Activated CD4-positive, alpha-beta memory T cell treated with anti-CD3 and anti-CD28 coated beads for 36 hours (primary cell): ENCODE measurements around the gene OR5H15. TPM values are rescaled to one million over a fixed set of nuclear protein-coding genes. Genes with fewer than 3 reads are reported as not detected.
"Not testable (repeated sequence)": the region's sequence is repeated elsewhere in the genome, so short reads cannot be mapped to it uniquely, and the experiment has no call there.

ENCODE experiments used
- CTCF ChIA-PET: fragments of 350-600 bp; sonication (Branson Sonifier 250); formaldehyde crosslinking; loops from one replicate; lab custom pipeline; 2021; ENCODE audit warnings: antibody characterized with exemption, inconsistent platforms; lab: Charles Lee
- POLR2A ChIA-PET: fragments of 350-600 bp; sonication (Branson Sonifier 250); formaldehyde crosslinking; loops from one replicate; lab custom pipeline; 2021; ENCODE audit warnings: antibody characterized with exemption; lab: Charles Lee
- DNase-seq: peaks from one replicate; pipeline ENCODE4 v3.0.0-alpha.2; 2020
- H3K27ac Mint-ChIP-seq: one replicate; pipeline ENCODE4 v1.8.0; 2021; ENCODE audit warnings: mixed read lengths
- H3K27me3 Mint-ChIP-seq: one replicate; pipeline ENCODE4 v1.8.0; 2021; ENCODE audit warnings: mixed read lengths
- H3K36me3 Mint-ChIP-seq: one replicate; pipeline ENCODE4 v1.8.0; 2021; ENCODE audit warnings: mixed read lengths
- H3K4me1 Mint-ChIP-seq: one replicate; pipeline ENCODE4 v1.8.0; 2021; ENCODE audit warnings: low read depth, mixed read lengths
- H3K4me3 Mint-ChIP-seq: one replicate; pipeline ENCODE4 v1.8.0; 2021; ENCODE audit warnings: mild to moderate bottlenecking, mixed read lengths
- H3K9me3 Mint-ChIP-seq: one replicate; pipeline ENCODE4 v1.8.0; 2021; ENCODE audit warnings: mixed read lengths
- intact Hi-C: fragments of 100-400 bp; cut with micrococcal nuclease; formaldehyde crosslinking; loops from one replicate; pipeline ENCODE4 v1.15.1; 2023
- total RNA-seq, 2 experiments: library from RNA; stranded (reverse); gene quantifications; one replicate each; pipeline ENCODE4 v1.2.3, GENCODE V29; 2021

OR5H15 gene
- total RNA-seq = not detected

DNA sequence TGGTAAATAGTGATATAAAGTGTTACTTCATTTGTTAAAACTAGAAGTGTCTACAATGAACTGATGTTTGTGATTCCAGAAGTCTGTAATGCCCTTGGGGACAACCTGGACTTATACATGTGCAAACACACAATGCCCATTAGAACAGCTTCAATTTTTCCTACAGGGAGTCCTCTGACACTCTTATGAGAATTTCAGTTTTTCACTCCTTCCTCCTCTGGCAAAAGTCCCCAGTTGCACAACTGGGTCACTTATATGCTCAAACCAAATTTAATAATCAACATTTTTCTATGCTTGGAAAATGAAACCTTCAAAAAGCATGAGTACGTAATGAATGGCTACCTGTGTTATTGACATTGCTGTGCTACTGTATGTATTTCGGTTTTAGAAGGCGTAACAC lies at the start of gene OR5H15:
TSS of gene OR5H15 (plus strand) at position 301 of the 400 bp plus-strand sequence. CDS start 2,004 bp downstream, outside the sequence.
- Mint-ChIP-seq H3K36me3 (no peaks in the 10 kb centered on the region), H3K9me3 (no peaks in the 10 kb centered on the region), H3K27ac (no peak within 1 kb of the TSS), H3K4me3 (no peak within 1 kb of the TSS), H3K27me3 (peaks cover 1% of the 10 kb centered on the region), H3K4me1 (no peaks in the 10 kb centered on the region)
- ChIA-PET POLR2A (no interaction called here), CTCF (no interaction called here)
- intact Hi-C loops = no loop called here
- no peak for DNase-seq

DNA sequence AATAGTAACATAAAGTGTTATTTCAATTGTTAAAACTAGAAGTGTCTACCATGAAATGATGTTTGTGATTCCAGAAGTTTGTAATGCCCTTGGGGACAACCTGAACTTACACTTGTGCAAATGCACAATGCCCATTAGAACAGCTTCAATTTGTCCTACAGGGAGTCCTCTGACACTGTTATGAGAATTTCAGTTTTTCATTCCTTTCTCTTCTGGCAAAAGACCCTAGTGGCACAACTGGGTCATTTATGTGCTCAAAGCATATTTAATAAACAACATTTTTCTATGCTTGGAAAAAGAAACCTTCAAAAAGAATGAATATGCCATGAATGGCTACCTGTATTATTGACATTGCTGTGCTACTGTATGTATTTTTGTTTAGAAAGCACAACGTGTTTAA lies 36.1 kb upstream of the OR5H15 start, which contains the start of gene OR5H1:
TSS of gene OR5H1 (plus strand) at position 301 of the 400 bp plus-strand sequence. CDS start 1,977 bp downstream, outside the sequence.
- no peaks in the 10 kb centered on the region for H3K27me3 Mint-ChIP-seq
- intact Hi-C loops = no loop called here
- H3K36me3 Mint-ChIP-seq = no peaks in the 10 kb centered on the region
- no peaks in the 10 kb centered on the region for H3K9me3 Mint-ChIP-seq
- no peak within 1 kb of the TSS for H3K27ac Mint-ChIP-seq
- DNase-seq = no peak
- POLR2A ChIA-PET = no interaction called here
- CTCF ChIA-PET = no interaction called here
- no peak within 1 kb of the TSS for H3K4me3 Mint-ChIP-seq
- H3K4me1 Mint-ChIP-seq = no peaks in the 10 kb centered on the region

DNA sequence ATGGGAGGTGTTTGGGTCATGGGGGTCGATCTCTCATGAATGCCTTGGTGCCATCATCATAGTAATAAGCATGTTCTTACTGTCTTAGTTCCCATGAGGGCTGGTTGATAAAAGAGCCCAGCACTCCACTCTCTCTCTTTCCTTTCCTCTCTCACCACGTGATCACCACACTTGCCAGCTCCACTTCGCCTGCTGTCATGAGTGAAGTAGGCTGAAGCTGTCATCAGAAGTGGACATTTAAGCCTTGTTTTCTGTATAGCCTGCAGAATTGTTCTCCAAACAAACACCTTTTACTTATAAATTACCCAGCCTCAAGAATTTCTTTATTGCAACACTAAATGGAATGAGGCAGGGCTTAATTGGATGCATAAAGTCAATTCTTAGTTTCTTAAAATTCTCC lies 29.9 kb upstream of the OR5H15 start:
- no peak for DNase-seq
- H3K27me3 Mint-ChIP-seq = peaks cover 1% of the 10 kb centered on the region
- H3K36me3 Mint-ChIP-seq = no peaks in the 10 kb centered on the region
- H3K4me3 Mint-ChIP-seq = no peak overlapping the region
- CTCF ChIA-PET = no interaction called here
- intact Hi-C loops = no loop called here
- POLR2A ChIA-PET = no interaction called here
- H3K27ac Mint-ChIP-seq = no peak overlapping the region
- H3K4me1 Mint-ChIP-seq = no peaks in the 10 kb centered on the region
- H3K9me3 Mint-ChIP-seq = no peaks in the 10 kb centered on the region

DNA sequence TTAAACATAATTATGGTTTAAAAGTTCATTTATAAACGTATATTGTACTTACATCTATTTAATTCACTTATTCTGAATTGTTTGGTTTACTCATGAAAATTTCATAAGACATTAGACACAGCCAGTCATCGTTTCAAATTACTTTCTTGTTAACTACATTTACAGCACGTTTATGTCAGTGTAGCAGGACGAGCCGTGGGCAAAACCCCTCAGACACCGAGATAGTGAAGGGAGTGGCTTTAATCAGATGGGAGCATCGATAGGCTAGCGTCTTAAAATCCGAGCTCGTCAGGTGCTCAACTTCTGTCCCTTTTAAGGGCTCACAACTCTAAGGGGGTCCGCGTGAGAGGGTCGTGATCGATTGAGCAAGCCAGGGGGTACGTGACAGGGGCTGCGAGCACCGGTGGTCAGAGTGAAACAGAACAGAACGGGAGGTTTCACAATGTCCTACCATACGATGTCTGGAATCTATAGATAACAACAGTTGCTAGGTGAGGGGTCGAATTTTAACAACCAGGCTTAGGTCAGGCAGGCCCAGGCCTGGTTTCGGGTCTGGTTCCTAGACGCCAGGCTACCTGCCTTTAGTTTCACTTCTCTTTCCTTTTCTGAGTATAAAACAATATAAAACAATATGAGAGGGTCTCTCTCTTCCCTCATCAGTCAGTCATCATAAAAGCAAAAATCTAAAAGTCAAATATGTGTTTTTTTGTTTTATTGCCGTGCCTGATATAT lies 28.5 kb upstream of the OR5H15 start:
- H3K4me1 Mint-ChIP-seq, H3K36me3 Mint-ChIP-seq, intact Hi-C loops, CTCF ChIA-PET, H3K27ac Mint-ChIP-seq, H3K4me3 Mint-ChIP-seq, DNase-seq, H3K9me3 Mint-ChIP-seq, H3K27me3 Mint-ChIP-seq, POLR2A ChIA-PET: not testable (repeated sequence)

DNA sequence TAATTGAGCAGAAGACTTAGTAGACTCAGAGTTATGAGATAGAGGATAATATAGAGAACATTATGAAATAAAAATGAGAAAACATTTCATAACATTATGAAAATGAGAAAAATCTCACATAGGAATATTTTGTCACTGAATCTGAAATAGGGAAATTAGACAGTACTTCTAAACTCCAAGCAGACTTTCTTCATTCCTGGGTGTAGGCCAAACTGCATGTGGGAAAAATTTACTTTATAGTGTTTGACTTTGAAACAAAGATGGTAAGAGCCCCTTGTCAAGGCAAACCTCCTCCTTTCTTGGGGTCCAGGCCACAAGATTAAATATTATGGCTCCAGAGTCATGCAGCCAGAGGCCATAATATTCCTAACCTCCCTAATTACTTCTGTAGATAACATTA lies 26.0 kb upstream of the OR5H15 start:
- POLR2A ChIA-PET = no interaction called here
- Mint-ChIP-seq H3K36me3 (no peaks in the 10 kb centered on the region), H3K9me3 (no peaks in the 10 kb centered on the region), H3K27me3 (peaks cover 1% of the 10 kb centered on the region), H3K27ac (no peak overlapping the region), H3K4me3 (no peak overlapping the region), H3K4me1 (no peaks in the 10 kb centered on the region)
- CTCF ChIA-PET = no interaction called here
- intact Hi-C loops = no loop called here
- no peak for DNase-seq

DNA sequence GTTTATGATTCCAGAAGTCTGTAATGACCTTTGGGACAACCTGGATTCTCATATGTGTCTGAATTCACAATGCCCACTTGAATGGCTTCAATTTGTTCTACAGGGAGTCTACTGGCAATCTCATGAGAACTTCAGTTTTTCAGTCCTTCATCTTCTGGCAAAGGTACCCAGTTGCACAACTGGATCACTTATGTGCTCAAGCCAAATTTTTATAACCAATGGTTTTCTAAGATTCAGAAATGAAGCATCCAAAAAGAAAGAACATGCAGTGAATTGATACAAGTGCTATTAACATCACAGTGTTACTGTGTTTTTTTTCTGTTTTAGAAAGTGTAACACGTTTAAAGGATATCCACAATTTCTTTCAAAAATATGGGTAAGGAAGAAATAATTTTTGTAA lies 19.3 kb upstream of the OR5H15 start, which contains the start of gene OR5H14:
TSS of gene OR5H14 (plus strand) at position 301 of the 400 bp plus-strand sequence. CDS start 1,907 bp downstream, outside the sequence.
- Mint-ChIP-seq H3K27ac (no peak within 1 kb of the TSS), H3K36me3 (no peaks in the 10 kb centered on the region), H3K27me3 (peaks cover 3% of the 10 kb centered on the region), H3K9me3 (no peaks in the 10 kb centered on the region), H3K4me3 (no peak within 1 kb of the TSS), H3K4me1 (no peaks in the 10 kb centered on the region)
- DNase-seq = no peak
- intact Hi-C loops = no loop called here
- ChIA-PET POLR2A (no interaction called here), CTCF (no interaction called here)

DNA sequence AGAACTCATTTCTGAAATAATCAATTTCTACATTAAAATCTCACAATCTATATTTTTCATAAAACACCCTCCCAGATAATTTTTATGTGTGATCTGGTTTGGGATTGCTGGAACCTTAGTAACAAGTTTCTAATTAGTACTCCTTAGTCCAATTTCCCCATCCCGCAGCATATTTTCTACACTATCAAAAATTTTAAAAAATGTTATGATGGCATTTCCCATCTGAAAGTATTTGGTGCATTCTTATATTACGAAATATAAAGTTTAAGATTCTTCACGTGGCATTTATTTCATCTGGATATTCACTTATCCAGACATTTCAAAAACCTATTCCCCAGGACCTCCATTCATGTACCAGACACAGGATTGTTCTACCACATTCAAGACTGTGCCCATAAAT lies 17.7 kb upstream of the OR5H15 start:
- Mint-ChIP-seq H3K36me3 (no peaks in the 10 kb centered on the region), H3K27me3 (peaks cover 3% of the 10 kb centered on the region), H3K4me1 (no peaks in the 10 kb centered on the region), H3K4me3 (no peak overlapping the region), H3K27ac (no peak overlapping the region), H3K9me3 (no peaks in the 10 kb centered on the region)
- no peak for DNase-seq
- intact Hi-C loops = no loop called here
- POLR2A ChIA-PET = no interaction called here
- CTCF ChIA-PET = no interaction called here

DNA sequence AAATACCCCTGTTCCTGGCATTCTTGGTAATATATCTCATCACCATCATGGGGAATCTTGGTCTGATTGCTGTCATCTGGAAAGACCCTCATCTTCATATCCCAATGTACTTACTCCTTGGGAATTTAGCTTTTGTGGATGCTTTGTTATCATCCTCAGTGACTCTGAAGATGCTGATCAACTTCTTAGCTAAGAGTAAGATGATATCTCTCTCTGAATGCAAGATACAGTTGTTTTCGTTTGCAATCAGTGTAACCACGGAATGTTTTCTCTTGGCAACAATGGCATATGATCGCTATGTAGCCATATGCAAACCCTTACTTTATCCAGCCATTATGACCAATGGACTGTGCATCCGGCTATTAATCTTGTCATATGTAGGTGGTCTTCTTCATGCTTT lies 17.0 kb upstream of the OR5H15 start:
- H3K9me3 Mint-ChIP-seq, H3K36me3 Mint-ChIP-seq, H3K27ac Mint-ChIP-seq, DNase-seq, POLR2A ChIA-PET, intact Hi-C loops, CTCF ChIA-PET, H3K4me1 Mint-ChIP-seq, H3K27me3 Mint-ChIP-seq, H3K4me3 Mint-ChIP-seq: not testable (repeated sequence)

DNA sequence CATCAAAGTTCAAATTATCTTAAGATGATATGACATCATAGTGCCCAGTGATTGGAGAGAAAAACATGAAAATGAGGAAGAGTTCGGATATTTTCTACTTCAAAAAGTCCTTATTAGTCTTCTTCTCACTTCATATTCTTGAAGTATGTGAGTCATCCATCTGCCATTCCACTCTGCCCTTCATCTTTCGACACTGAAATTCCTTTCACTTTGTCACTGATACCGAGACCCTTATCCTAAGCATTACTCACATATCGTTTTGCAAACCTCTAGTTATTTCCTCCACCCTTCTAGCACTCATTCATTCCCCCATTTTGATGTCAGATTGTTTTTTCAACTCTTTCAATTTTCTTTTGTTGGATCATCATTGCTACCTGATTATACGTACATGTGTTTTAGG lies 15.3 kb upstream of the OR5H15 start:
- H3K9me3 Mint-ChIP-seq = no peaks in the 10 kb centered on the region
- intact Hi-C loops = no loop called here
- peaks cover 3% of the 10 kb centered on the region for H3K27me3 Mint-ChIP-seq
- ChIA-PET POLR2A (no interaction called here), CTCF (no interaction called here)
- no peaks in the 10 kb centered on the region for H3K4me1 Mint-ChIP-seq
- no peak overlapping the region for H3K4me3 Mint-ChIP-seq
- no peaks in the 10 kb centered on the region for H3K36me3 Mint-ChIP-seq
- H3K27ac Mint-ChIP-seq = no peak overlapping the region
- no peak for DNase-seq

DNA sequence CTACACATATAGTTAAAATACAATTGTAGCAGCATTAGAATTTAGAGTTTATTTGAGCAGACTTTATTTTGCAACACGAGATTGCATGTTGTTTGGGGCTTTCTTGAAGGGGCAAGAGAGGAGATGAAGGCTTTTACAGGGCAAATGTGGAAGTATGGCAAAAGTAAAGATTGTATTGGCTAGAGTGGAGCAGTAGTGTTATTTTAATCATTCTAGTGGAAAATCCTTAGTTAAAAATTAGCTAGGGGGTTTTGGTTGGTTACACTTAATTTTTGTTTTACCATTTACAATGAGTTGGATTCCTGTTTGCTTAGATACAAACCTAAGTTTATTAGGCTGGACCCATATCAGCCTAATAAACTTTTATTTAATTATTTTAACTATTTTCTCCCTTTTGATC lies 4.6 kb downstream of the OR5H15 start:
- Mint-ChIP-seq H3K4me3 (no peak overlapping the region), H3K36me3 (no peaks in the 10 kb centered on the region), H3K9me3 (peaks cover 4% of the 10 kb centered on the region), H3K27me3 (peaks cover 4% of the 10 kb centered on the region), H3K4me1 (no peaks in the 10 kb centered on the region), H3K27ac (no peak overlapping the region)
- CTCF ChIA-PET = no interaction called here
- POLR2A ChIA-PET = no interaction called here
- intact Hi-C loops = no loop called here
- DNase-seq = no peak

DNA sequence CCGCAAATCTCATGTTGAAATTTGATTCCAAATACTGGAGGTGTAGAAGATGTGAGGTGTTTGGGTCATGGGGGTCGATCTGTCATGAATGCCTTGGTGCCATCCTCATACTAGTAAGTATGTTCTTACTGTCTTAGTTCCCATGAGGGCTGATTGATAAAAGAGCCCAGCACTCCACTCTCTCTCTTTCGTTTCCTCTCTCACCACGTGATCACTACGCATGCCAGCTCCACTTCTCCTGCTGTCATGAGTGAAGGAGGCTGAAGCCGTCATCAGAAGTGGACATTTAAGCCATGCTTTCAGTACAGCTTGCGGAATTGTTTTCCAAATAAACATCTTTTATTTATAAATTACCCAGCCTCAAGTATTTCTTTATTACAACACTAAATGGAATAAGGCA lies 6.1 kb downstream of the OR5H15 start:
- no peak for DNase-seq
- intact Hi-C loops = no loop called here
- no peaks in the 10 kb centered on the region for H3K36me3 Mint-ChIP-seq
- no peak overlapping the region for H3K4me3 Mint-ChIP-seq
- ChIA-PET CTCF (no interaction called here), POLR2A (no interaction called here)
- H3K4me1 Mint-ChIP-seq = no peaks in the 10 kb centered on the region
- peaks cover 10% of the 10 kb centered on the region for H3K9me3 Mint-ChIP-seq
- H3K27me3 Mint-ChIP-seq = peaks cover 2% of the 10 kb centered on the region
- no peak overlapping the region for H3K27ac Mint-ChIP-seq

DNA sequence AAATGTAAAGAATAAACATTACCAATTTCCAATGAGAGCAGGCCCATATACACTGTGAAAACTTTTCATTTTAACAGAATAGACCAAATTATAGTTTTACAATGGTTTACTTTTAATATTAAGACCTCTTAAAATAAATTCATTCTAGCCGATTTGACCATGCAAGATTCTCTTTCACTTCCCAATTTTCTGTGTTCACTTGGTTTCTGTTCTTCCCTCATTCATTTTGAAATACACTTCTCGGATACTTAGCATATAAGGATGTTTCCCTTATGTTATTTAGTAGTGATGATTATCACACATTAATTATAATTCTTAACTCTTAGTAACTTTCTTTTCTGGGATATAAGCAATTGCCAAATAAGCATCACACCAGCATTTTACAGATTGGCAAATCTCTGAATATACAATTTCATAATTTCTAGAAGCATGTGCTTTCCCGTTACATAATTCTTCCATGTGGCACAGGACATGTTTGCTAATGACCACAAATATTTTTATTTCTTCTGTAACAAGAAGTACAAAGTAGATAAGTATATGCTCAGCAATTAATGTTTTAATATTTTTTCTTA lies 13.9 kb downstream of the OR5H15 start:
- H3K36me3 Mint-ChIP-seq = no peaks in the 10 kb centered on the region
- ChIA-PET CTCF (no interaction called here), POLR2A (no interaction called here)
- intact Hi-C loops = no loop called here
- H3K27me3 Mint-ChIP-seq = no peaks in the 10 kb centered on the region
- no peaks in the 10 kb centered on the region for H3K4me1 Mint-ChIP-seq
- DNase-seq = no peak
- H3K27ac Mint-ChIP-seq = no peak overlapping the region
- H3K4me3 Mint-ChIP-seq = no peak overlapping the region
- peaks cover 6% of the 10 kb centered on the region for H3K9me3 Mint-ChIP-seq

DNA sequence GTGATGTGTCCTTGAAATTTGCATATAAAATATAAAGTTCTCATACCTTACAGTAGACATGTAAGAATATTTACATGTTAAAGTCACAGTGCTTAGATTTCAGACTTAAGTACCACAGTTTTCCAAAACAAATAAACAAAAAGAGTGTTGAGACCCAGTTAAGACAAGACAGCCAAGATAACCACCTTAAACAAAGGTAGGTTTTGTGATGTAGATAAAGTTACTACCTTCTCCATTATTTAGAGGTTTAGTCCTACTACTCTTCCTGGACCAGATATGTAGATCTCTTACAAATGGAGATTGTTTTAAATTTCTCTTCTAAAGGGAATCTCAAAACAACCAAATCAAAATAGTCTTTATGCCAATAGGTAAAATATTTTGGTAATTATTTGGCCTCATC lies 15.7 kb downstream of the OR5H15 start:
- no peak for DNase-seq
- ChIA-PET CTCF (no interaction called here), POLR2A (no interaction called here)
- intact Hi-C loops = no loop called here
- Mint-ChIP-seq H3K4me3 (no peak overlapping the region), H3K4me1 (no peaks in the 10 kb centered on the region), H3K27ac (no peak overlapping the region), H3K36me3 (no peaks in the 10 kb centered on the region), H3K9me3 (no peaks in the 10 kb centered on the region), H3K27me3 (no peaks in the 10 kb centered on the region)
